Nucleus accumbens (tissue), 56 donors: ENCODE measurements around the gene CHST14.

ENCODE experiments used
- DNase-seq, 56 donors: peaks; one replicate each; lab custom pipeline; 2025; lab: John Stamatoyannopoulos, UW

Gene CHST14

GRCh38 chr15:40460404-40460803, 10.4 kb upstream of the CHST14 start:
- DNase-seq, result no peak

- DNase-seq, result no peak
Observed at GRCh38 chr15:40461958-40462357, 8.8 kb upstream of the CHST14 start.

GRCh38 chr15:40463279-40463678, 7.5 kb upstream of the CHST14 start:
- no peak for DNase-seq

GRCh38 chr15:40463886-40464545, 6.8 kb upstream of the CHST14 start:
- DNase-seq, result no peak

GRCh38 chr15:40464595-40465185, 6.1 kb upstream of the CHST14 start:
- no peak for DNase-seq

GRCh38 chr15:40465939-40466338, 4.8 kb upstream of the CHST14 start:
- no peak for DNase-seq

GRCh38 chr15:40466426-40467260, 4.1 kb upstream of the CHST14 start:
- DNase-seq, result no peak

GRCh38 chr15:40467261-40467615, 3.5 kb upstream of the CHST14 start:
- no peak for DNase-seq

GRCh38 chr15:40468898-40469331, 1.9 kb upstream of the CHST14 start:
- DNase-seq, result no peak

- peak in 1 of 56 donors; percentile 22 for DNase-seq
Observed at GRCh38 chr15:40469776-40470390, 901 bp upstream of the CHST14 start.

GRCh38 chr15:40471105-40471807, 472 bp downstream of the CHST14 start:
- DNase-seq, result peak in 14 of 56 donors; percentile 0 to 64 (median 36)

- no peak for DNase-seq
Observed at GRCh38 chr15:40471808-40472150, 995 bp downstream of the CHST14 start.

GRCh38 chr15:40472171-40472727, 1.5 kb downstream of the CHST14 start:
- no peak for DNase-seq

GRCh38 chr15:40474581-40474980, 3.8 kb downstream of the CHST14 start:
- no peak for DNase-seq

GRCh38 chr15:40477642-40478327, 7.0 kb downstream of the CHST14 start:
- DNase-seq, result no peak

GRCh38 chr15:40479024-40479423, 8.2 kb downstream of the CHST14 start:
- no peak for DNase-seq

GRCh38 chr15:40481341-40482074, 10.7 kb downstream of the CHST14 start:
- no peak for DNase-seq

- no peak for DNase-seq
Observed at GRCh38 chr15:40483919-40484318, 13.1 kb downstream of the CHST14 start.
